CD4-positive, alpha-beta T cell treated with Interleukin-1 beta for 1 hour (primary cell): ENCODE measurements around the gene TTYH1.

Source experiments
- DNase-seq, 2 donors: peaks; one replicate each; pipeline ENCODE4 v3.0.0-alpha.2; 2020 to 2022

TTYH1 gene

DNA sequence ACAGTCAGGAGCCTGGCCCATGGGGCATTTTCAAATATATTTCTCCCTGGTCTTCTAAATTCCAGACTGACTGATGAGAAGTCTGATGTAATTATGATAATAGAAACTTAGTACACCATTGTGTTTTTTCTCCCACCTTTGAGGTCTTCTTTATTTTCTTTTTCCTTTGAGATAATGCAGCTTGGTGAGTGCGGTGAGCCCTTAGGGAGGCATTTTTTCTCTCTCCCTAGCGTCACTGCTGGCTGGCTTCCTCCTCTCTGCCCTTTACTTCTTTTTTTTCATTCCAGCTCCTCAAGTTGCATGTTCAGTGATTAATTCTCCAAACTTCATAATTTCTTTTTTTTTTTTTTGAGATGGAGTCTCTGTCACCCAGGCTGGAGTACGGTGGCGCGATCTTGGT, 70.6 kb downstream of the TTYH1 start:
- DNase-seq, result no peak
